ENCODE results near the gene ABHD14A. TPM values are rescaled to one million over a fixed set of nuclear protein-coding genes. Genes with fewer than 3 reads are reported as not detected.
A peak's percentile ranks its signal among the peaks of the same experiment; 100 is the strongest.

ABHD14A gene
- total RNA-seq, 1 donor from 2014 or later: 17.8 TPM

DNA sequence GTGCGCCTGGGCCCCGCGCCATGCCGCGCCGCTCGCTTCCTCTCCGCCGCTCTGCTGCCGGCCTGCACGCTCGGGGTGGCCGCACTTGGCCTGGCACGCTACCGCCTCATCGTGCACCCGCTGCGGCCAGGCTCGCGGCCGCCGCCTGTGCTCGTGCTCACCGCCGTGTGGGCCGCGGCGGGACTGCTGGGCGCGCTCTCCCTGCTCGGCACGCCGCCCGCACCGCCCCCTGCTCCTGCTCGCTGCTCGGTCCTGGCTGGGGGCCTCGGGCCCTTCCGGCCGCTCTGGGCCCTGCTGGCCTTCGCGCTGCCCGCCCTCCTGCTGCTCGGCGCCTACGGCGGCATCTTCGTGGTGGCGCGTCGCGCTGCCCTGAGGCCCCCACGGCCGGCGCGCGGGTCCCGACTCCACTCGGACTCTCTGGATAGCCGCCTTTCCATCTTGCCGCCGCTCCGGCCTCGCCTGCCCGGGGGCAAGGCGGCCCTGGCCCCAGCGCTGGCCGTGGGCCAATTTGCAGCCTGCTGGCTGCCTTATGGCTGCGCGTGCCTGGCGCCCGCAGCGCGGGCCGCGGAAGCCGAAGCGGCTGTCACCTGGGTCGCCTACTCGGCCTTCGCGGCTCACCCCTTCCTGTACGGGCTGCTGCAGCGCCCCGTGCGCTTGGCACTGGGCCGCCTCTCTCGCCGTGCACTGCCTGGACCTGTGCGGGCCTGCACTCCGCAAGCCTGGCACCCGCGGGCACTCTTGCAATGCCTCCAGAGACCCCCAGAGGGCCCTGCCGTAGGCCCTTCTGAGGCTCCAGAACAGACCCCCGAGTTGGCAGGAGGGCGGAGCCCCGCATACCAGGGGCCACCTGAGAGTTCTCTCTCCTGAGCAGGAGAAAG, 18.7 kb upstream of the ABHD14A start:
- DNase-seq: no peak
- H3K27ac ChIP-seq: peak overlapping the region; percentile 60
- H3K4me1 ChIP-seq: peaks cover 21% of the 10 kb centered on the region
- H3K27me3 ChIP-seq (ENCODE audit: low read depth): peaks cover 13% of the 10 kb centered on the region
- H3K36me3 ChIP-seq: peaks cover 10% of the 10 kb centered on the region
- TF ChIP-seq, protein P1, sequence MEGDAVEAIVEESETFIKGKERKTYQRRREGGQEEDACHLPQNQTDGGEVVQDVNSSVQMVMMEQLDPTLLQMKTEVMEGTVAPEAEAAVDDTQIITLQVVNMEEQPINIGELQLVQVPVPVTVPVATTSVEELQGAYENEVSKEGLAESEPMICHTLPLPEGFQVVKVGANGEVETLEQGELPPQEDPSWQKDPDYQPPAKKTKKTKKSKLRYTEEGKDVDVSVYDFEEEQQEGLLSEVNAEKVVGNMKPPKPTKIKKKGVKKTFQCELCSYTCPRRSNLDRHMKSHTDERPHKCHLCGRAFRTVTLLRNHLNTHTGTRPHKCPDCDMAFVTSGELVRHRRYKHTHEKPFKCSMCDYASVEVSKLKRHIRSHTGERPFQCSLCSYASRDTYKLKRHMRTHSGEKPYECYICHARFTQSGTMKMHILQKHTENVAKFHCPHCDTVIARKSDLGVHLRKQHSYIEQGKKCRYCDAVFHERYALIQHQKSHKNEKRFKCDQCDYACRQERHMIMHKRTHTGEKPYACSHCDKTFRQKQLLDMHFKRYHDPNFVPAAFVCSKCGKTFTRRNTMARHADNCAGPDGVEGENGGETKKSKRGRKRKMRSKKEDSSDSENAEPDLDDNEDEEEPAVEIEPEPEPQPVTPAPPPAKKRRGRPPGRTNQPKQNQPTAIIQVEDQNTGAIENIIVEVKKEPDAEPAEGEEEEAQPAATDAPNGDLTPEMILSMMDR (IDR thresholded peaks at IDR 0.05): peak; percentile 50
- peak; percentile 69 to 75 for ATAC-seq
- no peaks in the 10 kb centered on the region for H3K9me3 ChIP-seq
- peak overlapping the region; percentile 53 for H3K4me3 ChIP-seq
- intact Hi-C loops (cut with DNase I): no loop called here

DNA sequence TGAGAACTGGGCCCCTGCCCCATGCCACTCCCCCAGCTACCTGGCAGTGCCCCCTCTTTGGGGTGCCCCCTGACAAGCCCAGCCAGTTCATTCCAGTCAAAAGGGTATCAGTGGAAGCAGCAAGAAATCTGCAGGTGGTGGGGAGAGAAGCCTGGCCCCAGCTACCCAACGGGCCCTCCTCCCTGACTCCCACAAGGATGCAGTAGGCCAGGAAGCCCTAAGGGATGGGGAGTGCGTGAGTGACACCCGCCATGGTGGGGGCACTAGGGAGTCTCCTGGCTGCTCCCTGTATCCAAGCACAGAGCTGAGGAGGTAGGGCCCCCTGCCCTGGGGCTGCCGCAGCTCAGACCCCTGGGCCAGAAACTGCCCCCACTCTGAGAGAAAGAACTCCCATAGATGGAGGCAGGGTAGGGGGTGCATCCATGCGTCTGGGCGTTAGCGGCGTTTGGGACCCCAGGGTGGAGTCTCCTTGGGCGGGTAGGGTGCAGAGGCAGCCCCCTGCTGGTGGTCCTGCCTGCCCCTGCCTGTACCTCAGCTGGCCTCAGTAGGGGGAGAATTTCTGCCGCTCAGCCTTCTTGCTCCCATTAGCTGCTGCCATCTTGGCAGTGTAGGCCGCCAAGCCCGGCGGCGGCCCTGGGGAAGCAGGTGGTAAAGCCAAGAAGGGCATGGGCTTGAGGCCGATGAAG, 17.2 kb upstream of the ABHD14A start:
- peaks cover 10% of the 10 kb centered on the region for H3K36me3 ChIP-seq
- H3K4me3 ChIP-seq: no peak overlapping the region
- H3K9me3 ChIP-seq: no peaks in the 10 kb centered on the region
- no peak overlapping the region for H3K27ac ChIP-seq
- H3K27me3 ChIP-seq (ENCODE audit: low read depth): peaks cover 13% of the 10 kb centered on the region
- ATAC-seq (no peak), DNase-seq (no peak)
- H3K4me1 ChIP-seq: peaks cover 21% of the 10 kb centered on the region
- intact Hi-C loops (cut with DNase I): no loop called here
- TF ChIP-seq, protein P1 (IDR thresholded peaks at IDR 0.05): no peak

DNA sequence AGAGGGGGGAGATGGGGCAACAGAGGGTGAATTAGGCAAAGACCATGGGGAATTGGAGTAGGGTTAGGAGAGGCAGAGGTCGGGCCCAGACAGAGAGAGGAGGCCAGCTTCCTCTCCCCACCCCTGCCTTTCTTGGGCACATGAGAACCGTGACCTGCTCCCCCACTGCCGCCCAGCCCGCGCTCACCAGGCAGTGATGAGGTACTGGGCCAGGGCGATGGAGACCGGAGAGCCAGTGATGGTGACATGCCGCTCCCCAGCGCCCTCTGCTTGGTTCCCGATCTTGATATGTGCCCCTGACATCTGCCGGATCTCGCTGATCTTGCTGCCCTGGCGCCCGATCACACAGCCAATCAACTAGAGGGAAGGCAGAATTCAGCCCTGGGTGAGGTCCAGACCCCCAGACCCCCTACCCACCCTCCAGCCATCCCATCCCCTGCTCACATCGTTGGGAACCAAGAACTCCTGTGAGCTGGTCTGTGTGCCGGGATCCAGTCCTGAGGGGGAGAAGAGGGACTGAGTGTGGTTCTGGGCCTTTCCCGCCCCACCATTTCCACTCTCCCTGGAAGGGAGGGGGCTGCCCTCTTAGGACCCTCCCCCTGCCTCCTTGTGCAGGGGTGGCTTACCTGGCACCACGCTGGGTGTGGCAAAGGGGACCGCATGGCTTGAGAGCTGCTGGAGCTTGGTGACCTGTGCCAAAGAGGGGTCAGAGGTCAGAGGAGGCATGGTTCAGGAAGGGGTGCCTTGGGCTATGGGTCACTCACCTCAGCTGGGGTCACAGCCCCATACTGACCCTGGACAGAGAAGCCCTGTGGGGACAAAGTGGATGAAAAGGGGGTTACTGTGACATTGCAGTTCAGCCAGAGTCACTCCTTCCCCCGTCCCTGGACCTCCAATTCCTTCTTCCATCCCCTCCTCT, 16.0 kb upstream of the ABHD14A start:
- peaks cover 17% of the 10 kb centered on the region for H3K4me1 ChIP-seq
- peaks cover 10% of the 10 kb centered on the region for H3K36me3 ChIP-seq
- intact Hi-C loops (cut with DNase I): no loop called here
- H3K9me3 ChIP-seq: no peaks in the 10 kb centered on the region
- DNase-seq (no peak), ATAC-seq (no peak)
- no peak overlapping the region for H3K4me3 ChIP-seq
- H3K27ac ChIP-seq: no peak overlapping the region
- TF ChIP-seq, protein P1 (IDR thresholded peaks at IDR 0.05): no peak
- peaks cover 13% of the 10 kb centered on the region for H3K27me3 ChIP-seq (ENCODE audit: low read depth)

DNA sequence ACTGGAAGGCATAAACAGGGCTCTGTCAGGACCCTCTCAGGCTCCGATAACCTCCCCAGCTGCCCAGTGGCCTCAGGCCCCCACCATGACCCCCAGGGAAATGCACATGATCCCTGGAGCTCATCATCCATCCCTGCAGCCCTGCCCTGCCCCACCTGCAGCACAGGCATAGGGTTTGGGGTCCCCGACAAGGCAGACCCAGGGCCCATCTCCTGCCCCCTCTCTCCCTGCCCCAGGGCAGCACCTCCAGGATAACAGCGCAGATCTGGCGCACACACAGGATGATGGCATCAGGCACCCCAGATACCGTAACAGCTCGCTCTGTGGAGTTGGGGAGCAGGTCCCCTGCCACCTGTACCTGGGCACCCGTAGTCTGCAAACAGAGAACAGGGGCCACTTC, 15.2 kb upstream of the ABHD14A start:
- peaks cover 10% of the 10 kb centered on the region for H3K36me3 ChIP-seq
- peaks cover 17% of the 10 kb centered on the region for H3K4me1 ChIP-seq
- intact Hi-C loops (cut with DNase I): no loop called here
- H3K27me3 ChIP-seq (ENCODE audit: low read depth): peaks cover 13% of the 10 kb centered on the region
- no peaks in the 10 kb centered on the region for H3K9me3 ChIP-seq
- H3K27ac ChIP-seq: no peak overlapping the region
- TF ChIP-seq, protein P1 (IDR thresholded peaks at IDR 0.05): no peak
- DNase-seq: no peak
- no peak for ATAC-seq
- no peak overlapping the region for H3K4me3 ChIP-seq

DNA sequence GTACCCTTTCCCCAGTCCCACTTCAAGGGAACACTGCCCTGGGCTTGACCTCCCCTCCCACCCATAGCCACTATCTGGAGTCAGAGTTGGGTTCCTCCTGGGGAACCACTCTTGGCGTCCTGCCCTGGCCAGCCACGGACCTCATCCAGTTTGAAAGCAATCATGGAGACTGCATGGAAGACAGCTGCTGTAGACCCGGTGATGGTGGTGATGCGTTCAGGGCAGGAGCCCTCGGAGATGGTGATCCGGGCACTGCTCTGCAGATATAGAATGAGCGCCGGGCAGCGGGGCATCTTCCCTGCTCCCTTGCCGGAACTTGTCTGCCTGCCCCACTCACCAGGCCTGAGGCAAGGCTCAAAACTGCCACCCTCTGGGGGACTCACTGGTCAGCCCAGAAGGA, 14.5 kb upstream of the ABHD14A start:
- TF ChIP-seq, protein P1 (IDR thresholded peaks at IDR 0.05): no peak
- no peaks in the 10 kb centered on the region for H3K9me3 ChIP-seq
- ATAC-seq (no peak), DNase-seq (no peak)
- no peak overlapping the region for H3K27ac ChIP-seq
- peaks cover 10% of the 10 kb centered on the region for H3K27me3 ChIP-seq (ENCODE audit: low read depth)
- H3K4me1 ChIP-seq: peaks cover 15% of the 10 kb centered on the region
- H3K4me3 ChIP-seq: no peak overlapping the region
- H3K36me3 ChIP-seq: peaks cover 10% of the 10 kb centered on the region
- intact Hi-C loops (cut with DNase I): no loop called here

Measured in lower lobe of right lung (tissue), 2 donors.